Measurements from ENCODE around the gene GPANK1.

DNA sequence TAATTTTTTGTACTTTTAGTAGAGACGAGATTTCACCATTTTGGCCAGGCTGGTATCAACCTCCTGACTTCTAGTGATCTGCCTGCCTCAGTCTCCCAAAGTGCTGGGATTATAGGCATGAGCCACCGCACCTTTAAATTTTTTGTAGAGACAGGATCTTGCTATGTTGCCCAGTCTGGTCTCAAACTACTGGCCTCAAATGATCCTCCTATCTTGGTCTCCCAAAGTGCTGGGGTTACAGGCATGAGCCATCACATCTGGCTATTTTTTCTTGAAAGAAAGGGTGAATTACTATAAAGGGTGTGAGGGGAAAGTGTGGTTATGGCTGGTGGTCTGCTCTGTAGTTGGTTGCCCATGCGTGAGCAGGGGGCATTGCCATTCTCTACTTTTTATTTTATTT is 43.4 kb upstream of the GPANK1 start:
- TF ChIP-seq, protein P1, sequence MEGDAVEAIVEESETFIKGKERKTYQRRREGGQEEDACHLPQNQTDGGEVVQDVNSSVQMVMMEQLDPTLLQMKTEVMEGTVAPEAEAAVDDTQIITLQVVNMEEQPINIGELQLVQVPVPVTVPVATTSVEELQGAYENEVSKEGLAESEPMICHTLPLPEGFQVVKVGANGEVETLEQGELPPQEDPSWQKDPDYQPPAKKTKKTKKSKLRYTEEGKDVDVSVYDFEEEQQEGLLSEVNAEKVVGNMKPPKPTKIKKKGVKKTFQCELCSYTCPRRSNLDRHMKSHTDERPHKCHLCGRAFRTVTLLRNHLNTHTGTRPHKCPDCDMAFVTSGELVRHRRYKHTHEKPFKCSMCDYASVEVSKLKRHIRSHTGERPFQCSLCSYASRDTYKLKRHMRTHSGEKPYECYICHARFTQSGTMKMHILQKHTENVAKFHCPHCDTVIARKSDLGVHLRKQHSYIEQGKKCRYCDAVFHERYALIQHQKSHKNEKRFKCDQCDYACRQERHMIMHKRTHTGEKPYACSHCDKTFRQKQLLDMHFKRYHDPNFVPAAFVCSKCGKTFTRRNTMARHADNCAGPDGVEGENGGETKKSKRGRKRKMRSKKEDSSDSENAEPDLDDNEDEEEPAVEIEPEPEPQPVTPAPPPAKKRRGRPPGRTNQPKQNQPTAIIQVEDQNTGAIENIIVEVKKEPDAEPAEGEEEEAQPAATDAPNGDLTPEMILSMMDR (IDR thresholded peaks at IDR 0.05) = no peak
- TF ChIP-seq POLR2AphosphoS5 (IDR thresholded peaks at IDR 0.05; ENCODE audit: low read depth, low read length) = no peak
- no peak for TF ChIP-seq SIN3A (IDR thresholded peaks at IDR 0.05; ENCODE audit: borderline replicate concordance, insufficient read depth, low read depth, low read length)
- TF ChIP-seq, protein P2, sequence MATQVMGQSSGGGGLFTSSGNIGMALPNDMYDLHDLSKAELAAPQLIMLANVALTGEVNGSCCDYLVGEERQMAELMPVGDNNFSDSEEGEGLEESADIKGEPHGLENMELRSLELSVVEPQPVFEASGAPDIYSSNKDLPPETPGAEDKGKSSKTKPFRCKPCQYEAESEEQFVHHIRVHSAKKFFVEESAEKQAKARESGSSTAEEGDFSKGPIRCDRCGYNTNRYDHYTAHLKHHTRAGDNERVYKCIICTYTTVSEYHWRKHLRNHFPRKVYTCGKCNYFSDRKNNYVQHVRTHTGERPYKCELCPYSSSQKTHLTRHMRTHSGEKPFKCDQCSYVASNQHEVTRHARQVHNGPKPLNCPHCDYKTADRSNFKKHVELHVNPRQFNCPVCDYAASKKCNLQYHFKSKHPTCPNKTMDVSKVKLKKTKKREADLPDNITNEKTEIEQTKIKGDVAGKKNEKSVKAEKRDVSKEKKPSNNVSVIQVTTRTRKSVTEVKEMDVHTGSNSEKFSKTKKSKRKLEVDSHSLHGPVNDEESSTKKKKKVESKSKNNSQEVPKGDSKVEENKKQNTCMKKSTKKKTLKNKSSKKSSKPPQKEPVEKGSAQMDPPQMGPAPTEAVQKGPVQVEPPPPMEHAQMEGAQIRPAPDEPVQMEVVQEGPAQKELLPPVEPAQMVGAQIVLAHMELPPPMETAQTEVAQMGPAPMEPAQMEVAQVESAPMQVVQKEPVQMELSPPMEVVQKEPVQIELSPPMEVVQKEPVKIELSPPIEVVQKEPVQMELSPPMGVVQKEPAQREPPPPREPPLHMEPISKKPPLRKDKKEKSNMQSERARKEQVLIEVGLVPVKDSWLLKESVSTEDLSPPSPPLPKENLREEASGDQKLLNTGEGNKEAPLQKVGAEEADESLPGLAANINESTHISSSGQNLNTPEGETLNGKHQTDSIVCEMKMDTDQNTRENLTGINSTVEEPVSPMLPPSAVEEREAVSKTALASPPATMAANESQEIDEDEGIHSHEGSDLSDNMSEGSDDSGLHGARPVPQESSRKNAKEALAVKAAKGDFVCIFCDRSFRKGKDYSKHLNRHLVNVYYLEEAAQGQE (IDR thresholded peaks at IDR 0.05; ENCODE audit: insufficient read depth in 1 of 2, low read depth in 2 of 2, low read length in 1 of 2) = no peak
